ENCODE measurements around the gene EPHB4.

DNA sequence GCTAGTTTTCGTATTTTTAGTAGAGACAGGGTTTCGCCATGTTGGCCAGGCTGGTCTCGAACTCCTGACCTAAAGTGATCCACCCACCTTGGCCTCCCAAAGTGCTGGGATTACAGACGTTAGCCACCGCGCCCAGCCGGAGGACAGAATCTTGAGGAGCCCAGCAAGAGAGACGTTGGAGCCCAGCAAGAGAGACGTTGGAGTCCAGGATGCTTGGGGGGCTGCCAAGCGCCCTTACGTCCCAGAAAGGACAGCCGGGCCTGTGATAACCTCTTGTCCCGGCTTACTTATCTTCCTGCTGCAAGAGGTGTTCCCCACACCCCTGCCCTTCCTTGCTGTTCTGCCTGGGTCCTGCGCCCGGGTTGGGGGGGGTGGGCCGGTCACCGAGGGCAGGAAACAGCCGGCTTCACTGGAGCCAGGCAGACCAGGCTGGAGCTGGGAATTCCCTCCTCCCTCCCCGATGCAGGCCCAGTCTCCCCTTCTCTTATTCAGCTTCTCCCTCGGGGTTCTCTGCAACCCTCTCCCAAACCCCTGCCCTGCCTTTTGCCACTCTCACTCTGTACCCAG lies 1.9 kb upstream of the EPHB4 start:
- TF ChIP-seq, protein P1, sequence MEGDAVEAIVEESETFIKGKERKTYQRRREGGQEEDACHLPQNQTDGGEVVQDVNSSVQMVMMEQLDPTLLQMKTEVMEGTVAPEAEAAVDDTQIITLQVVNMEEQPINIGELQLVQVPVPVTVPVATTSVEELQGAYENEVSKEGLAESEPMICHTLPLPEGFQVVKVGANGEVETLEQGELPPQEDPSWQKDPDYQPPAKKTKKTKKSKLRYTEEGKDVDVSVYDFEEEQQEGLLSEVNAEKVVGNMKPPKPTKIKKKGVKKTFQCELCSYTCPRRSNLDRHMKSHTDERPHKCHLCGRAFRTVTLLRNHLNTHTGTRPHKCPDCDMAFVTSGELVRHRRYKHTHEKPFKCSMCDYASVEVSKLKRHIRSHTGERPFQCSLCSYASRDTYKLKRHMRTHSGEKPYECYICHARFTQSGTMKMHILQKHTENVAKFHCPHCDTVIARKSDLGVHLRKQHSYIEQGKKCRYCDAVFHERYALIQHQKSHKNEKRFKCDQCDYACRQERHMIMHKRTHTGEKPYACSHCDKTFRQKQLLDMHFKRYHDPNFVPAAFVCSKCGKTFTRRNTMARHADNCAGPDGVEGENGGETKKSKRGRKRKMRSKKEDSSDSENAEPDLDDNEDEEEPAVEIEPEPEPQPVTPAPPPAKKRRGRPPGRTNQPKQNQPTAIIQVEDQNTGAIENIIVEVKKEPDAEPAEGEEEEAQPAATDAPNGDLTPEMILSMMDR (IDR thresholded peaks at IDR 0.05): no peak
- TF ChIP-seq EP300 (IDR thresholded peaks at IDR 0.05): no peak
- no peak for TF ChIP-seq POLR2A (IDR thresholded peaks at IDR 0.05; ENCODE audit: low read depth)

Data from esophagus muscularis mucosa (tissue), 4 donors.